Suppressor macrophage treated with lipopolysaccharide for 4 hours (primary cell): ENCODE measurements around the gene KIF3B.
A peak's percentile ranks its signal among the peaks of the same experiment; 100 is the strongest.
"Not testable (repeated sequence)": the region's sequence is repeated elsewhere in the genome, so short reads cannot be mapped to it uniquely, and the experiment has no call there.

ENCODE experiments used
- DNase-seq: peaks from one replicate; pipeline ENCODE4 v3.0.0-alpha.2; 2020

The KIF3B gene

GRCh38 chr20:32296819-32297420 is 19.5 kb downstream of the KIF3B start:
- DNase-seq, result no peak

- no peak for DNase-seq
Observed at GRCh38 chr20:32297439-32297838, 20.0 kb downstream of the KIF3B start.

- no peak for DNase-seq
Observed at GRCh38 chr20:32300647-32301046, 23.2 kb downstream of the KIF3B start.

- DNase-seq, result no peak
Observed at GRCh38 chr20:32301719-32302506, 24.5 kb downstream of the KIF3B start.

- no peak for DNase-seq
Observed at GRCh38 chr20:32302507-32302872, 25.0 kb downstream of the KIF3B start.

- no peak for DNase-seq
Observed at GRCh38 chr20:32304131-32304746, 26.8 kb downstream of the KIF3B start.

- DNase-seq, result no peak
Observed at GRCh38 chr20:32312718-32313424, 35.4 kb downstream of the KIF3B start.

GRCh38 chr20:32314768-32315167 is 37.3 kb downstream of the KIF3B start:
- DNase-seq, result no peak

GRCh38 chr20:32315399-32315798 is 37.9 kb downstream of the KIF3B start:
- no peak for DNase-seq

GRCh38 chr20:32315891-32316290 is 38.4 kb downstream of the KIF3B start:
- DNase-seq, result no peak

- DNase-seq, result no peak
Observed at GRCh38 chr20:32316667-32317066, 39.2 kb downstream of the KIF3B start.

GRCh38 chr20:32319100-32319499 is 41.6 kb downstream of the KIF3B start:
- DNase-seq, result no peak

GRCh38 chr20:32320305-32320704 is 42.9 kb downstream of the KIF3B start:
- DNase-seq, result no peak

GRCh38 chr20:32321390-32321789 is 43.9 kb downstream of the KIF3B start:
- no peak for DNase-seq

- DNase-seq, result not testable (repeated sequence)
Observed at GRCh38 chr20:32322260-32322659, 44.8 kb downstream of the KIF3B start.

- DNase-seq, result not testable (repeated sequence)
Observed at GRCh38 chr20:32323761-32324160, 46.3 kb downstream of the KIF3B start.

GRCh38 chr20:32325706-32326503 is 48.5 kb downstream of the KIF3B start:
- no peak for DNase-seq

GRCh38 chr20:32326504-32326845 is 49.0 kb downstream of the KIF3B start:
- DNase-seq, result no peak

- DNase-seq, result no peak
Observed at GRCh38 chr20:32327087-32327681, 49.7 kb downstream of the KIF3B start.

- DNase-seq, result no peak
Observed at GRCh38 chr20:32329817-32330554, 52.5 kb downstream of the KIF3B start.

GRCh38 chr20:32330555-32330897 is 53.1 kb downstream of the KIF3B start:
- no peak for DNase-seq

- peak; percentile 69 for DNase-seq
Observed at GRCh38 chr20:32332614-32333013, 55.2 kb downstream of the KIF3B start.
